ENCODE results near the gene FCRLB.
A peak's percentile ranks its signal among the peaks of the same experiment; 100 is the strongest.
"Not testable (repeated sequence)": the region's sequence is repeated elsewhere in the genome, so short reads cannot be mapped to it uniquely, and the experiment has no call there.

FCRLB gene

GRCh38 chr1:161720956-161721737 lies at the start of gene FCRLB:
TSS of gene FCRLB (plus strand) at chr1:161721544. CDS start at chr1:161722673, 1,129 bp downstream.
- in situ Hi-C loops (cut with MboI; ENCODE audit: low sequenced_read_pairs), result no loop called here
- no peaks in the 10 kb centered on the region for H3K27me3 ChIP-seq (ENCODE audit: low read depth)
- H3K4me3 ChIP-seq, result no peak within 1 kb of the TSS
- DNase-seq (ENCODE audit: low spot score in 2 of 2), result no peak
- H3K36me3 ChIP-seq (replicated peaks), result no peaks in the 10 kb centered on the region
- H3K4me1 ChIP-seq, result peaks cover 4% of the 10 kb centered on the region; the same call in 1 of the 2 replicates
- no peaks in the 10 kb centered on the region for H3K9me3 ChIP-seq

- H3K36me3 ChIP-seq (replicated peaks); H3K4me3 ChIP-seq; in situ Hi-C loops (cut with MboI; ENCODE audit: low sequenced_read_pairs): not testable (repeated sequence)
Measured at GRCh38 chr1:161673437-161673836, 47.9 kb upstream of the FCRLB start.

GRCh38 chr1:161674447-161674846 lies 46.9 kb upstream of the FCRLB start:
- DNase-seq (ENCODE audit: low spot score in 2 of 2); H3K27me3 ChIP-seq (ENCODE audit: low read depth); H3K4me1 ChIP-seq; H3K9me3 ChIP-seq; H3K4me3 ChIP-seq; in situ Hi-C loops (cut with MboI; ENCODE audit: low sequenced_read_pairs); H3K36me3 ChIP-seq (replicated peaks): not testable (repeated sequence)

More at GRCh38 chr1:161673437-161673836, 47.9 kb upstream of the FCRLB start:
- H3K9me3 ChIP-seq; DNase-seq (ENCODE audit: low spot score in 2 of 2); H3K4me1 ChIP-seq; H3K27me3 ChIP-seq (ENCODE audit: low read depth): not testable (repeated sequence)

GRCh38 chr1:161674908-161675307 lies 46.4 kb upstream of the FCRLB start:
- H3K27me3 ChIP-seq (ENCODE audit: low read depth); in situ Hi-C loops (cut with MboI; ENCODE audit: low sequenced_read_pairs); H3K36me3 ChIP-seq (replicated peaks); H3K4me3 ChIP-seq; H3K4me1 ChIP-seq; H3K9me3 ChIP-seq; DNase-seq (ENCODE audit: low spot score in 2 of 2): not testable (repeated sequence)

GRCh38 chr1:161676441-161676840 lies 44.9 kb upstream of the FCRLB start:
- Histone ChIP-seq H3K27me3 (ENCODE audit: low read depth) (peaks cover 2% of the 10 kb centered on the region; the same call in 1 of the 2 replicates), H3K4me3 (no peak overlapping the region), H3K9me3 (no peaks in the 10 kb centered on the region), H3K4me1 (peaks cover 2% of the 10 kb centered on the region; the same call in 1 of the 2 replicates), H3K36me3 (replicated peaks) (no peaks in the 10 kb centered on the region)
- DNase-seq (ENCODE audit: low spot score in 2 of 2), result no peak
- in situ Hi-C loops (cut with MboI; ENCODE audit: low sequenced_read_pairs), result no loop called here

GRCh38 chr1:161676958-161677689 lies 44.2 kb upstream of the FCRLB start:
- Histone ChIP-seq H3K27me3 (ENCODE audit: low read depth) (peaks cover 4% of the 10 kb centered on the region; the same call in 1 of the 2 replicates), H3K4me1 (no peaks in the 10 kb centered on the region), H3K9me3 (no peaks in the 10 kb centered on the region), H3K36me3 (replicated peaks) (no peaks in the 10 kb centered on the region), H3K4me3 (no peak overlapping the region)
- no peak for DNase-seq (ENCODE audit: low spot score in 2 of 2)
- in situ Hi-C loops (cut with MboI; ENCODE audit: low sequenced_read_pairs), result no loop called here

GRCh38 chr1:161678500-161678899 lies 42.8 kb upstream of the FCRLB start:
- peaks cover 4% of the 10 kb centered on the region; the same call in 1 of the 2 replicates for H3K27me3 ChIP-seq (ENCODE audit: low read depth)
- H3K9me3 ChIP-seq, result no peaks in the 10 kb centered on the region
- no peaks in the 10 kb centered on the region for H3K36me3 ChIP-seq (replicated peaks)
- no peaks in the 10 kb centered on the region for H3K4me1 ChIP-seq
- H3K4me3 ChIP-seq, result no peak overlapping the region
- in situ Hi-C loops (cut with MboI; ENCODE audit: low sequenced_read_pairs), result no loop called here
- no peak for DNase-seq (ENCODE audit: low spot score in 2 of 2)

GRCh38 chr1:161681879-161682278 lies 39.5 kb upstream of the FCRLB start:
- no peak overlapping the region for H3K4me3 ChIP-seq
- in situ Hi-C loops (cut with MboI; ENCODE audit: low sequenced_read_pairs), result no loop called here
- H3K36me3 ChIP-seq (replicated peaks), result no peaks in the 10 kb centered on the region
- no peaks in the 10 kb centered on the region for H3K4me1 ChIP-seq
- DNase-seq (ENCODE audit: low spot score in 2 of 2), result no peak
- peaks cover 6% of the 10 kb centered on the region for H3K27me3 ChIP-seq (ENCODE audit: low read depth)
- H3K9me3 ChIP-seq, result no peaks in the 10 kb centered on the region

- Histone ChIP-seq H3K4me1 (no peaks in the 10 kb centered on the region), H3K9me3 (no peaks in the 10 kb centered on the region), H3K36me3 (replicated peaks) (no peaks in the 10 kb centered on the region), H3K27me3 (ENCODE audit: low read depth) (peaks cover 3% of the 10 kb centered on the region), H3K4me3 (no peak overlapping the region)
- no peak for DNase-seq (ENCODE audit: low spot score in 2 of 2)
- in situ Hi-C loops (cut with MboI; ENCODE audit: low sequenced_read_pairs), result no loop called here
Measured at GRCh38 chr1:161688946-161689345, 32.4 kb upstream of the FCRLB start.

- Histone ChIP-seq H3K9me3 (no peaks in the 10 kb centered on the region), H3K27me3 (ENCODE audit: low read depth) (no peaks in the 10 kb centered on the region; the same call in 1 of the 2 replicates), H3K36me3 (replicated peaks) (no peaks in the 10 kb centered on the region), H3K4me3 (no peak overlapping the region), H3K4me1 (no peaks in the 10 kb centered on the region)
- in situ Hi-C loops (cut with MboI; ENCODE audit: low sequenced_read_pairs), result no loop called here
- no peak for DNase-seq (ENCODE audit: low spot score in 2 of 2)
Measured at GRCh38 chr1:161691846-161692245, 29.5 kb upstream of the FCRLB start.

GRCh38 chr1:161693020-161693712 lies 28.2 kb upstream of the FCRLB start:
- H3K27me3 ChIP-seq (ENCODE audit: low read depth); in situ Hi-C loops (cut with MboI; ENCODE audit: low sequenced_read_pairs); H3K36me3 ChIP-seq (replicated peaks); H3K4me1 ChIP-seq; H3K4me3 ChIP-seq; DNase-seq (ENCODE audit: low spot score in 2 of 2); H3K9me3 ChIP-seq: not testable (repeated sequence)

- H3K4me3 ChIP-seq; H3K9me3 ChIP-seq; DNase-seq (ENCODE audit: low spot score in 2 of 2); H3K4me1 ChIP-seq; H3K27me3 ChIP-seq (ENCODE audit: low read depth); H3K36me3 ChIP-seq (replicated peaks); in situ Hi-C loops (cut with MboI; ENCODE audit: low sequenced_read_pairs): not testable (repeated sequence)
Measured at GRCh38 chr1:161698302-161698701, 23.0 kb upstream of the FCRLB start.

GRCh38 chr1:161702250-161702649 lies 19.1 kb upstream of the FCRLB start:
- in situ Hi-C loops (cut with MboI; ENCODE audit: low sequenced_read_pairs), result no loop called here

GRCh38 chr1:161705537-161705936 lies 15.8 kb upstream of the FCRLB start:
- Histone ChIP-seq H3K9me3 (no peaks in the 10 kb centered on the region), H3K36me3 (replicated peaks) (no peaks in the 10 kb centered on the region), H3K4me1 (peaks cover 3% of the 10 kb centered on the region), H3K27me3 (ENCODE audit: low read depth) (no peaks in the 10 kb centered on the region), H3K4me3 (no peak overlapping the region)
- DNase-seq (ENCODE audit: low spot score in 2 of 2), result no peak
- in situ Hi-C loops (cut with MboI; ENCODE audit: low sequenced_read_pairs), result no loop called here

More at GRCh38 chr1:161702250-161702649, 19.1 kb upstream of the FCRLB start:
- Histone ChIP-seq H3K36me3 (replicated peaks) (no peaks in the 10 kb centered on the region), H3K9me3 (no peaks in the 10 kb centered on the region), H3K4me3 (no peak overlapping the region), H3K27me3 (ENCODE audit: low read depth) (no peaks in the 10 kb centered on the region), H3K4me1 (peaks cover 3% of the 10 kb centered on the region)
- DNase-seq (ENCODE audit: low spot score in 2 of 2), result peak; percentile 52 to 53

Measured in HAP-1 (cell line).